IPS-18a (cell line): Measurements from ENCODE around the gene SMARCD3.

ENCODE experiments used
- H3K27ac ChIP-seq: one replicate; pipeline ENCODE4 v1.5.1; 2013; ENCODE audit warnings: low read length
- H3K27me3 ChIP-seq: one replicate; pipeline ENCODE4 v1.6.1; 2013; ENCODE audit warnings: mild to moderate bottlenecking, low read length; ENCODE audit not compliant: control insufficient read depth, insufficient read depth
- H3K36me3 ChIP-seq: one replicate; pipeline ENCODE4 v1.6.1; 2013; ENCODE audit warnings: low read depth, low read length; ENCODE audit not compliant: control insufficient read depth
- H3K4me1 ChIP-seq: one replicate; pipeline ENCODE4 v1.6.1; 2013; ENCODE audit warnings: low read depth, low read length; ENCODE audit not compliant: control insufficient read depth
- H3K4me3 ChIP-seq: one replicate; pipeline ENCODE4 v1.5.1; 2013; ENCODE audit warnings: low read length
- H3K9ac ChIP-seq: one replicate; pipeline ENCODE4 v1.6.1; 2013; ENCODE audit warnings: mild to moderate bottlenecking, low read length, moderate library complexity
- H3K9me3 ChIP-seq: one replicate; pipeline ENCODE4 v1.6.1; 2013; ENCODE audit warnings: low read depth, low read length; ENCODE audit not compliant: control insufficient read depth

The SMARCD3 gene

DNA sequence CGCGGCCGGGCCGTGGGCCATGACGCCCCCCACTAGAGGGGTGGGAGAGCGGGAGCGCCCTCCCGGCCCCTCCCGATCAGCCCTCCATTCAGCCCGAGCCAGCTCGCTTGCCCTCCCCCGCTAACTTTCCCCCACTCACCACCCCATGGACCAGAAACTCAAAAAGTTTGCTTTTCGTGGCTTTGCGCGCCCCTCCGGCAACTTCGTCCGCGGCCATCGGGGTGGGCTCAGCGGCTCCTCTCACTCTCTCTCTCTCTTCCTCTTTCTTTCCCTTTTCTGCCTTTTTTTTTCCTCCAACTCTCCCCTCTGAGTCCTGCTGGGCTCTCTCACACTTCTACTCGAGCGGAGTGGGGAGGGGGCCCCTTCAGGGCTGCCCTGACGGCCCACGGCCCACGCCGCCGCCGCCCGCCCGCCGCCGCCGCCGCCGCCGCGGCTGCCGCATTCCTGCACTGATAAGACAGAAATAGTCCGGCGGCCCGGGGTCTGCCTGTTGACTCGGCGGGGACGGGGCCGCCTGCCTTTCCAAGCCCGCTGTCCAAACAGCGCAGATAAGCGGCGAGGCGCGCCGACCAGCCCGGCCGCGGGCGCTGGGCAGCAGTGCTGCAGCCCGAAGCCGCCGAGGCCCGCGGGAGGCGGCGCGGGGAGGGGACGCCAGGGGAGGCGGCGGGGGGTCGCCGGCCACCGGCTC lies at the start of gene SMARCD3:
Gene SMARCD3 (minus strand): TSS at position 349 of the 688 bp plus-strand sequence. CDS start 132 bp downstream, at position 217.
- Histone ChIP-seq H3K9ac (no peak within 1 kb of the TSS), H3K4me1 (peaks cover 40% of the 10 kb centered on the region), H3K4me3 (peak within 1 kb of the TSS; percentile 57), H3K27me3 (peaks cover 78% of the 10 kb centered on the region), H3K36me3 (no peaks in the 10 kb centered on the region), H3K27ac (no peak within 1 kb of the TSS), H3K9me3 (no peaks in the 10 kb centered on the region)

DNA sequence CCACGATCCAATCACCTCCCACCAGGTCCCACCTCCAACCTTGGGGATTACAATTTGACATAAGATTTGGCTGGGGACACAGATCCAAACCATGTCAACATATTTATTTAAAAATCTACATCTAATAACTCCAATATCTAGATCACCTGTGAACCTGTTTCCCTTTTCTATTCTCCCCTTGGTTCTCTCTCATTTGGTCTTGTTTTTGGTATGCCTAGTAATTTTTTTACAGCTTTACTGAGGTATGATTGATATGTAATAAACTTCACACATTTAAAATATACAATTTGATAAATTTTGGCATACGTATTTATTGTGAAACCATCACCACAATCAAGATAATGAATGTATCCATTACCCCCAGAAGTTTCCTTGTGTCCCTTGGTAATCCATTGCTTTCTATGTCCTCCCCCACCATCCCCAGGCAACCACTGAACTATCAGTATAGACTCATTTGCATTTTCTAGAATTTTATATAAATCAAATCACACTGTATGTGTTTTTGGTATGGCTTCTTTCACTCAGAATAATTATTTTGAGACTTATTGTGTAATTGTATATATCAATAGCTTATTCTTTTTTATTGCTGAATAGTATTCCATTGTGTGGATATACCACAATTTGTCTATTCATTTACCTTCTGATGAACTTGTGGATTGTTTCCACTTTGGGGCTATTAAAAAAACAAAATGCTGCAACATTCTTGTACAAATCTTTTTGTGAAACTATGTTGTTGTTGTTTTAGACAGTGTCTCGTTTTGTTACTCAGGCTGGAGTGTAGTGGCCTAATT lies 47.9 kb upstream of the SMARCD3 start:
- no peak overlapping the region for H3K27ac ChIP-seq
- no peak overlapping the region for H3K4me3 ChIP-seq
- no peaks in the 10 kb centered on the region for H3K4me1 ChIP-seq
- H3K9ac ChIP-seq, result no peak overlapping the region
- H3K27me3 ChIP-seq, result no peaks in the 10 kb centered on the region
- no peaks in the 10 kb centered on the region for H3K36me3 ChIP-seq
- H3K9me3 ChIP-seq, result no peaks in the 10 kb centered on the region

DNA sequence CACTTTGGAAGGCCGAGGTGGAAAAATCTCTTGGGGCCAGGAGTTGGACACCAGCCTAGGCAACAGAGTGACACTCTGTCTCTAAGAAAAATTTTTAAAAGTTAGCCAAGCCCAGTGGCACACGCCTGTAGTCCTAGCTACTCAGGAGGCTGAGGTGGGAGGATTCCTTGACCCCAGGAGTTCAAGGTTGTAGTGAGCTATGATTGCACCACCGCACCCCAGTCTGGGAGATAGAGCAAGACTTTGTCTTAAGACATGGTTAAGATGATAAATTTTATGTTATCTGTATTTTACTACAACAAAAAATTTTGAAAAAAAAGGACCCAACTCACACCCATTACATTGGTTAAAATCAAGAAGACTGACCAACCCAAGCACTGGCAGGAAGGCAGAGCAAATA lies 44.4 kb upstream of the SMARCD3 start:
- H3K27ac ChIP-seq, result no peak overlapping the region
- no peak overlapping the region for H3K4me3 ChIP-seq
- H3K27me3 ChIP-seq, result no peaks in the 10 kb centered on the region
- no peaks in the 10 kb centered on the region for H3K9me3 ChIP-seq
- H3K36me3 ChIP-seq, result no peaks in the 10 kb centered on the region
- H3K9ac ChIP-seq, result no peak overlapping the region
- no peaks in the 10 kb centered on the region for H3K4me1 ChIP-seq

DNA sequence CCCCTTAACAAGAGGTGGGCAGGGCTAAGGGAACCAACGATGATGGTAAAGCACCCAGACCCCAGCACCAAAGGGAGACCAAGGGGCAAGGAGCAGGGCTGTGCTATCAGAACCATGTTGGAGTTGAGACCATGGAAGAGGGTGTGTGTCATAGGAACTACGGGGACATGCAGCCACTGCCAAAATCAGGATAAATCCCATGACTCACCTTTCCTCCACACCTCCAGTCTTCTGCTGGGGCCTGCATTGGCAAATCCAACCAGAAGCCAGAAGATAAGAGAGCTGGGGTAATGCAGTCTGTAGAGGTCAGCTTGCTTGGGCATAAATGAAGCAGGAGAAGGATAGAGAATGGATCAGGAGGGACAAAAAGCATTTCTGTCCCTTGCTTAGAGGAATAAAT lies 42.7 kb upstream of the SMARCD3 start:
- Histone ChIP-seq H3K9ac (no peak overlapping the region), H3K4me1 (no peaks in the 10 kb centered on the region), H3K27ac (no peak overlapping the region), H3K9me3 (no peaks in the 10 kb centered on the region), H3K4me3 (no peak overlapping the region), H3K36me3 (no peaks in the 10 kb centered on the region), H3K27me3 (no peaks in the 10 kb centered on the region)

DNA sequence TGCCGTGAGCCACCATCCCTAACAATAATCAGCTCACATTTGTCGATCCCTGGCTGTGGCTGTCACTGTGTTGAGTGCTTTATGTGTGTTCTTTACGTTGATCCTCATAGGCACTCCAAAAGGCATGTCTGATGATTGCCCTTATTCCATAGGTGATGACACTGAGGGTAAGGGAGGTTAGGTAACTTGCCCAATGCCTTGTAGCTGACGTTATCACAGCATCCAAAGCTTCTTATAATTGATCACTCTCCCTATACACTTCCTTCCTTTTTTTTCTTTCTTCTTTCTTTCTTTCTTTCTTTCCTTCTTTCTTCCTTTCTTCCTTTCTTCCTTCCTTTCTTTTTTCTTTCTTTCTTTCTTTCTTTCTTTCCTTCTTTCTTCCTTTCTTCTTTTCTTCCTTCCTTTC lies 41.9 kb upstream of the SMARCD3 start:
- H3K36me3 ChIP-seq, result no peaks in the 10 kb centered on the region
- no peaks in the 10 kb centered on the region for H3K4me1 ChIP-seq
- no peak overlapping the region for H3K27ac ChIP-seq
- H3K9me3 ChIP-seq, result no peaks in the 10 kb centered on the region
- no peaks in the 10 kb centered on the region for H3K27me3 ChIP-seq
- no peak overlapping the region for H3K9ac ChIP-seq
- no peak overlapping the region for H3K4me3 ChIP-seq

DNA sequence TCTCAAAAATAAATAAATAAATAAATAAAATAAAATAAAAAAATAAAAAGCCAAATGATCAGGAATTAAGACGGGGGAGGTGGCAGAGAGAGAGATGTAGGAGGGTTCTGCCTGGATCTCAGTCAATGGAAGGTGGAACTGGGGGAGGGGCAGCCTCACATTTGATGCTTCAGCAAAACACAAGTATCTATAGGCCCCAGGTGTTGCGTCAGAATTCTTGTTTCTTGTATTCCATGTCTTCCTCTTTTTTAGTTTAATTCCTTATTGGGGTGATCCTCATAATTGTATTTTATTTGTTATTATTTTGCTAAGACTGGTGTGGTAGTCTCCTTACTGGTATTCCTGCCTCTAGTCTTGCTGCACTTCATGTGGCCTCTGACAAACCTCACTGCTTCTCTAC lies 41.4 kb upstream of the SMARCD3 start:
- H3K4me1 ChIP-seq, result no peaks in the 10 kb centered on the region
- H3K4me3 ChIP-seq, result no peak overlapping the region
- no peaks in the 10 kb centered on the region for H3K27me3 ChIP-seq
- H3K27ac ChIP-seq, result no peak overlapping the region
- no peaks in the 10 kb centered on the region for H3K9me3 ChIP-seq
- no peak overlapping the region for H3K9ac ChIP-seq
- no peaks in the 10 kb centered on the region for H3K36me3 ChIP-seq

DNA sequence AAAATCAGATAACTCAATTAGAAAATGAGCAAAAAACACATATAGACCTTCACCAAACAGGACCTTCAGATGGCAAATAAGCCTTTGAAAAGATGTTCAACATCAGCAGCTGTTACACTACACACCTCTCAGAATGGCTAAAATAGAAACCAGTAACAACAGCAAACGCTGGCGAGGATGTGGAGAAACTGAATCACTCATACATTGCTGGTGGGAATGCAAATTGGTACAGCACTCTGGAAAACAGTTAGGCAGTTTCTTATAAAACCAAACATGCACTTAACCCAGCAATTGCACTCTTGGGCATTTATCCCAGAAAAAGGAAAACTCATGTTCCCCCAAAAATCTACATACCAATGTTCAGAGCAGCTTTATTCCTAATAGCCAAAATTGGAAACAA lies 37.7 kb upstream of the SMARCD3 start:
- H3K36me3 ChIP-seq, result no peaks in the 10 kb centered on the region
- H3K9me3 ChIP-seq, result no peaks in the 10 kb centered on the region
- no peak overlapping the region for H3K9ac ChIP-seq
- no peak overlapping the region for H3K4me3 ChIP-seq
- H3K27ac ChIP-seq, result no peak overlapping the region
- H3K27me3 ChIP-seq, result no peaks in the 10 kb centered on the region
- H3K4me1 ChIP-seq, result no peaks in the 10 kb centered on the region

DNA sequence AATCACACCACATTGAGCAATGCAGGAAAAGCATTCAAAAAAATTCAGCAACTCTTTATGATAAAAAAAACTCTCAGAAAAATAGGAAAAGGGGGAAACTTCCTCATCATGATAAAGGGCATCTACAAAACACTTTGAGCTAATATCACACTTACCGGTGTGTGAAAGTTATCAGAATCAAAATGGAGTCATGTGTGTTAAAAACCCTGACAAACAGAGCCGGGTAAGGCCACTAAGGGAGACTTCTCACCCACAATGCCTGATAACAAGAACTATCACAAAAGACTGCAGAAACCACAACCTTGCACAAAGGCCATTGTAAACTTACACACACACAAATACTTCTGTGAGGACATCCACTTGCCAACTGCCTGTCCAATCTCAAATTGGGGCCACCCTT lies 34.8 kb upstream of the SMARCD3 start:
- no peak overlapping the region for H3K4me3 ChIP-seq
- no peak overlapping the region for H3K9ac ChIP-seq
- peaks cover 5% of the 10 kb centered on the region for H3K27me3 ChIP-seq
- H3K36me3 ChIP-seq, result no peaks in the 10 kb centered on the region
- H3K9me3 ChIP-seq, result no peaks in the 10 kb centered on the region
- H3K4me1 ChIP-seq, result no peaks in the 10 kb centered on the region
- H3K27ac ChIP-seq, result no peak overlapping the region

DNA sequence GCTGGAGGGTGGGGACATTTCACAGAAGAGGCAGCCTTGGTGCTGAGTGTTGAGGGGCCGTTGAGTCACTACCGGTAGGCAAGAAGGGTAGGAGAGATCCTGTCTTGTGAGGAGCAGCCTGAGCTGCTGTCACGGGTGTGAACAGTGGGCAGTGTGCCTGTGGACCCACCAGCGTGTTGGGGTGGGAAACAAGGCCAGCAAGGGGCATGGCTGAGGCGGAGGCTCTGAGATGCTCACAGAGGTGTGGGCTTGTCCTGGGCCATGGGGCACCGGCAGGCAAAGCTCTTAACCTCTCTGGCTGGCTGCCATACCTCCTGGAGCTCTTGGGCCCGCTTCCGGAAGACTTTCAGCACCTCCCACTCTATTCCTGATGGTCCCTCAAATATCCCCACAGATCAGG lies 33.6 kb upstream of the SMARCD3 start:
- H3K36me3 ChIP-seq, result no peaks in the 10 kb centered on the region
- H3K9ac ChIP-seq, result no peak overlapping the region
- H3K9me3 ChIP-seq, result no peaks in the 10 kb centered on the region
- H3K4me3 ChIP-seq, result no peak overlapping the region
- H3K27ac ChIP-seq, result no peak overlapping the region
- H3K27me3 ChIP-seq, result peaks cover 13% of the 10 kb centered on the region
- H3K4me1 ChIP-seq, result peaks cover 3% of the 10 kb centered on the region

DNA sequence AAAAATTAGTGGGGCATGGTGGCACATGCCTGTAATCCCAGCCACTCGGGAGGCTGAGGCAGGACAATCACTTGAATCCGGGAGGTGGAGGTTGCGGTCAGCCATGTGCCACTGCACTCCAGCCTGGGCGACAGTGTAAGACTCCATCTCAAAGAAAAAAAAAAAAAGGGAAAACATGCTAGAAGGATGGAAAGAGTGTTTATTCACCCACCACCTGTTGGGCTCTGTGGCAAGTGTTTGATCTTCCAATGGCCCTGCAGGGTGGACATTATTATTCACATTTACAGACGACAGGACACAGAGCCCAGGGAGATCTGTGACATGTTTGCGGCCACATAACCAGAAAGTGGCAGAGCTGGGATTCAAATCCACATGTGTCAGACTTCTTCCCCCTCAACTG lies 33.2 kb upstream of the SMARCD3 start:
- Histone ChIP-seq H3K4me1 (peaks cover 3% of the 10 kb centered on the region), H3K9me3 (no peaks in the 10 kb centered on the region), H3K27ac (no peak overlapping the region), H3K4me3 (no peak overlapping the region), H3K36me3 (no peaks in the 10 kb centered on the region), H3K27me3 (peaks cover 14% of the 10 kb centered on the region), H3K9ac (no peak overlapping the region)

DNA sequence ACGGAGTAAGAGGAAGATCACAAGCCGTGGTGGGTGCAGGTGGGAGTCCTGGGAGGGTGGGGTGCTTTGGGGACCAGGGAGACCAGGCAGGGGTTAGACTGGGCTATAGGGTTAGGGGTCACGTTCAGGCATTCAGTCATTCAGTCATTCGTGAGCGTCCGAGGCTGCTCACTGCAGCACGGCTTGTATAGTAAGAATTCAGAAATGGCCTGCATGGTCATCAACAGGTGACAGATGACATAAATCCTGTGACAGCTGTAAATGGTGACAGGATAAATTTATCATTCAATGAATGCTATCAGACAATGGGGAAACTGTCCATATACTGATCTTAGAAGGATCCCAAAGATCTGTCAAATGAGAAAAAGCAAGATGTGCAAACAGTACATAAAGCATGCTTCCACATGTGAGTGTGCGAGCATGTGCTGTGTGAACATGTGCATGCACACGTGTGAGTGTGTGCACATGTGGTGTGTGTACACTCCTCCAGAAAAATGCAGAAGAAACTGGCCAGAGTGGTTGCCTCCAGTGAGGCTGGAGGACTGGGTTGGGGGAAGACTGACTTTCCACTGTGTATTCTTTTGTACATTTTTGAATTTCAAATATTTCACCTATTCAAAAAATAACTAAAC lies 32.0 kb upstream of the SMARCD3 start:
- peaks cover 3% of the 10 kb centered on the region for H3K4me1 ChIP-seq
- no peaks in the 10 kb centered on the region for H3K36me3 ChIP-seq
- H3K9me3 ChIP-seq, result no peaks in the 10 kb centered on the region
- H3K27me3 ChIP-seq, result peaks cover 26% of the 10 kb centered on the region
- H3K4me3 ChIP-seq, result no peak overlapping the region
- H3K9ac ChIP-seq, result no peak overlapping the region
- H3K27ac ChIP-seq, result no peak overlapping the region
